C4-2B (cell line): ENCODE measurements around the gene CIBAR2.

ENCODE experiments used
- H3K27ac ChIP-seq: fragments of 450-650 bp; 2 replicates; pipeline ENCODE4 v1.5.1; 2017
- CTCF ChIP-seq: fragments of 450-650 bp; conservative IDR thresholded peaks from 2 replicates; pipeline ENCODE4 v1.5.1; 2017; ENCODE audit warnings: mild to moderate bottlenecking
- ZFX ChIP-seq: fragments of 450-650 bp; IDR thresholded peaks from 2 replicates; pipeline ENCODE4 v1.6.1; 2017

The CIBAR2 gene

DNA sequence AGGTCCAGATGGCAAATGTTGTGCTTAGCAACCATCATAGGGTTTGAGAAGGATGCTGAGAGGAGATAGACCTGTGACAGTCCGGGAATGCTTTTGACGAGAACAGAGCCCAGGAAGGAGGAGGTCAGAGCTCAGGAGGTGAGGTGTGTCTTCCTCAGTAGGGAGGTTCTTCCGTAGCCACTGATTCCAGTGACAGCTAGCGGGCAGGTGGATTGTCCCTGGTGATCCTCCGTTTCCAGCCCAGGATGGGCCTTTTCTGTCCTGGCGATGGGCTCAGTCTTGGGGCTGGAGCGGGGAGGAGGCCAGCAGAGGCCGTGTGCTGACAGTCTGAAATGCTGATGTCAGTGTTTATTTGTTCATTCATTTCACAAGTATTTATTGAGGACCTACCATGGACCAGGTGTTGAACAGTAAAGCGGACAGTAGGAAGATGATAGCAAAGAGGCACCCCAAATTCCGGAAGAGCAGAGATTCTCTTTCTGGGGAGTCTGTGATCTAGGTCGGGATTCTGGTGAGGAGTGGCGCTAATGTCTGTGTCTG is 45.9 kb downstream of the CIBAR2 start:
- no peak overlapping the region for H3K27ac ChIP-seq
- no peak for TF ChIP-seq ZFX
- TF ChIP-seq CTCF, result no peak

GRCh38 chr16:85065099-85065498 is 47.2 kb downstream of the CIBAR2 start:
- no peak for TF ChIP-seq CTCF
- TF ChIP-seq ZFX, result no peak
- H3K27ac ChIP-seq, result no peak overlapping the region

DNA sequence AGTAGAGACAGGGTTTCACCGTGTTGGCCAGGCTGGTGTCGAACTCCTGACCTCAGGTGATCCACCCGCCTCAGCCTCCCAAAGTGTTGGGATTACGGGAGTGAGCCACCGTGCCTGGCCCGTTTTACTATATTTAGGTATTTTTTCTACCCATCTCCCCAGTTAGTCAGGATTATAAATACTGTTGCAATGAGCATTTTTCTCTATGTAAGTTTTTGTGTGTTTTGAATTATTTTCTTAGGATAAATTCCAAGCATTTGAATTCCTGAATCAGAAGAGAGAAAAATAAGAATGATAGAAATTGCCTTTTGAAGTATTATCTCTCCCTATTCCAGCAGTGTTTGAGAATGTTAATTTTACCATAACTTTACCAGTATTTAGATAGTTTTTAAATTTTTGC is 48.1 kb downstream of the CIBAR2 start:
- H3K27ac ChIP-seq, result no peak overlapping the region
- TF ChIP-seq CTCF, result no peak
- no peak for TF ChIP-seq ZFX

- H3K27ac ChIP-seq, result no peak overlapping the region
- TF ChIP-seq CTCF (no peak), ZFX (no peak)
Measured at GRCh38 chr16:85062845-85063244, 49.4 kb downstream of the CIBAR2 start.

GRCh38 chr16:85062323-85062722 is 49.9 kb downstream of the CIBAR2 start:
- no peak overlapping the region for H3K27ac ChIP-seq
- TF ChIP-seq ZFX, result no peak
- TF ChIP-seq CTCF, result no peak

GRCh38 chr16:85061566-85061965 is 50.7 kb downstream of the CIBAR2 start:
- no peak overlapping the region for H3K27ac ChIP-seq
- no peak for TF ChIP-seq CTCF
- no peak for TF ChIP-seq ZFX

DNA sequence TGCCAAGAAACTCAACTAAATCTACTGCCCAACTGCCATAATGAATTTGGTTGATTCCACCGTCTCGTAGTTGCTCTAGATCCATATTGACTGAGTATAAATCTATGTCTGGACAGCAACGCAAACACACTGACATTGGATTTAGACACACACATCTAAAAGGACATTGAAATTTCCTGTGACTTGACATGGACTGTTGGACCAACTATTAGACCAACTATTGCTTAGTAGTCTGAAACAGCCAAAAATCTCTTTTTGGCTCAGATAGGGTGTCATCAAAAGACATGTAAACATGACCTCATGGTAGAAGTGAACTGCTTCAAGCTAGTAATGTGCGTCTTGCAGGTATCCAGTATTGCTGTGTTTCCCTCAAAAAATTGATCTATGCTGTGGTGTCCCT is 53.4 kb downstream of the CIBAR2 start:
- H3K27ac ChIP-seq, result no peak overlapping the region
- no peak for TF ChIP-seq CTCF
- TF ChIP-seq ZFX, result no peak
